WTC11 (cell line): ENCODE data around the gene MYRF.

ENCODE experiments used
- CTCF ChIP-seq: fragments of 200-600 bp; IDR thresholded peaks from 2 replicates; pipeline ENCODE4 v1.8.0; 2022; ENCODE audit warnings: antibody characterized with exemption
- MAX ChIP-seq: sonication (generic); formaldehyde crosslinking; IDR thresholded peaks from 2 replicates; pipeline ENCODE4 v1.8.0; 2022; ENCODE audit warnings: mild to moderate bottlenecking, missing genetic modification reagents
- NFATC4 ChIP-seq: fragments of 250-450 bp; sonication (Bioruptor Pico); IDR thresholded peaks from 2 replicates; pipeline ENCODE4 v1.9.0; 2021; ENCODE audit warnings: mild to moderate bottlenecking
- SP1 ChIP-seq: sonication (generic); formaldehyde crosslinking; conservative IDR thresholded peaks from 2 replicates; pipeline ENCODE4 v1.8.1; 2022; ENCODE audit warnings: missing genetic modification reagents
- USF2 ChIP-seq: sonication (generic); formaldehyde crosslinking; IDR thresholded peaks from 2 replicates; pipeline ENCODE4 v1.8.1; 2023; ENCODE audit warnings: mild to moderate bottlenecking, missing genetic modification reagents, moderate library complexity
- ZNF423 ChIP-seq: fragments of 250-450 bp; sonication (Bioruptor Pico); IDR thresholded peaks from 2 replicates; pipeline ENCODE4 v2.1.2; 2022; ENCODE audit warnings: mild to moderate bottlenecking, moderate library complexity

GRCh38 chr11:61734767-61735166, 17.7 kb upstream of the MYRF start:
- TF ChIP-seq MAX (CRISPR knock-in tag) (no peak), CTCF (no peak), SP1 (CRISPR knock-in tag) (no peak), NFATC4 (CRISPR knock-in tag) (no peak), USF2 (CRISPR knock-in tag) (no peak), ZNF423 (no peak)
